ENCODE data around the gene ISG15.
A peak's percentile ranks its signal among the peaks of the same experiment; 100 is the strongest.
"Not testable (repeated sequence)": the region's sequence is repeated elsewhere in the genome, so short reads cannot be mapped to it uniquely, and the experiment has no call there.

ISG15 gene

DNA sequence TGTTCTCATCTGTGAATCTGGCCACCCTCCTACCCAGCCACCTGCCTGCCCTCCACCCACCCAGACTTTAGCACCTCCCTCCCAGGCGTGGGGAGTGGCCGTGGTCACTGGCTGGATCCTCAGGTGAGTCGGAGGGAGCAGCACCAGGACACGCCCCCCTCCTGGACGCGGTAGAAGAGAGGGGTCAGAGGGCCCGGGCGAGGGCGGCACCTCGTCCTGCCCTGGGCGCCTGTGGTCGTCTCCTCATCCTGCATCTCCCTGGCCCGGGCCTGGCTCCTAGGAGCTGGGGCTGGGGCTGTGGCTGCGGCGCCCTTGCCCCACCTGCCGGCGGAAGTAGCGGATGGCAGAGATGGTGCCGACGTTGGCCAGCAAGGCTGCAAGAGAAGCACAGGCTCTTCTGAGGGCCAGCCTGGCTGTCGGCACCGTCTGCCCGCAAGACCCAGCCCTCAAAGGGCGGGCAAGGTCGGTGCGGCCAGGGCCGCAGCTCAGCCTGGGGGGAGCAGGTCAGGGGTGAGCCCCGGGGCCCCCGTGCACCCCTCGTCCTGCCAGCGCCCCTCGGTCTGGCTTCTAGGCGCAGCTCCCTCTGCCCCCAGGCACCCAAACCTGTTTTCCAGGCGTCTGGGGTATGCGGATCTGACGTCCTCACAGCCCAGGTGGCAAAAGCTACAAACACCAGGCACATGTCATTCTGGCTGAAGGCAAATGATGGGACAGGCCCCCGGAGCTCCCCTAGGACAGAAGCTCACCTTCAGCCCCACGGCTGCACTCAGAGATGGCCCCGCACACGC is 37.2 kb upstream of the ISG15 start:
- peak; percentile 55 to 74 for DNase-seq

GRCh38 chr1:976791-977190 is 36.5 kb upstream of the ISG15 start:
- not testable (repeated sequence) for DNase-seq

- no peak for DNase-seq
These were observed 35.0 kb upstream of the ISG15 start for GRCh38 chr1:978069-978834.

GRCh38 chr1:978835-979743 is 34.2 kb upstream of the ISG15 start:
- DNase-seq = no peak

DNA sequence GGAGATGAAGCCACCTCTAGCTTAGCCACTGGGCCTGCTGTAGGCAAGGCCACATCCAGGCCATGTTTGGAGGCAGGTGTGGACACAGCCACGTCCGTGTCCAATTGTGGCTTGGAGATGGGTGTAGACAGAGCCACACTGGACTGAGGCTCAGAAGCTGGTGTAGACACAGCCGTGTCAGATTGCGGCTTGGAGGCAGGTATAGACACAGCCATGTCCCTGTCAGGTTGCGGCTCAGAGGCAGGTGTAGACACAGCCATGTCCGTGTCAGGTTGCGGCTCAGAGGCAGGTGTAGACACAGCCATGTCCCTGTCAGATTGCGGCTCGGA is 33.6 kb upstream of the ISG15 start:
- DNase-seq = no peak

DNA sequence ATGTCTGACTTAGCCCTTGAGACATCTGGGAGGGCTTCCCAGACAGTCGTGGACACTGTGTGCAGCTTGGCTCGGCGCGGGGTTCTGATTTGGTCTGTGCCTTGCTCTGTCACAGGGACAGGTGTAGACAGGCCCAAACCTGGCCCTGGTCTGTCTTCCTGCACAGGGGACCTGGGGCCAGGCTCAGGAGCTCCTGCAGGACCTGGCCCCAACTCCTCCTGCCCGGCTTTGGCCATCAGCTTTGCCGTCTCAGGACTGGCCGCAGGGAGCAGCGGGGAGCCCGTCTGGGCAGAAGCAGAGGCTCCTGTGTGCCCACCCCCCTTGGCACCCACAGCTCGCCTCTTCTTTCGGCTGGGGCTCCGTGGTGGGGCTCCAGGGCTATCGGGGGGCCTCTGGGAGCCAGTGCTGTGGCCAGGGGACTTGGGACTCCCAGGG is 33.1 kb upstream of the ISG15 start:
- no peak for DNase-seq

- DNase-seq = no peak
These were observed 32.5 kb upstream of the ISG15 start for GRCh38 chr1:980602-981395.

DNA sequence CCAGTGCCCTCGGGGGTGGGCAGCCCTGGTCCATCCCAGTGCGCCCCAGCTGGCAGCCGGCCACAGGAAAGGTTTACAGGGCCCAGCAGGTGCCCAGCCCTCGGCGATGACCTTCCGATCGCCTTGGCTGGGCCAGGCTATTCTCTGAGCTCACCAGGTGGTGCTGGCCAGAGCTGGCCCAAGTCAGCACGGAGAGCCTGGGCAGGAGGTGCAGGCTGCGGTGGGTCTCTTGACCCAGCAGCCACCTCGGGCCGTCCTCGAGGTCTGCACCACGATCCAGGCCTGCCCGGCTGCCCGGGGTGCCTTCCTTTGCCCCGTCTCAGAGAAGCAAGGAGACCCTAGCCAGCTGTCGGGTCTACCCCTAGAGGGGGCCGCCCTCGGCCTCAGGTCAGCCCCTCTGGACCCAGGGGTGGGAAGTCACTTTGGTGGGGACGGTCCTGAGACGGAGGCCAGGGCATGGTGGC is 31.8 kb upstream of the ISG15 start:
- no peak for DNase-seq

GRCh38 chr1:981955-982558 is 31.2 kb upstream of the ISG15 start, which contains the start of gene PERM1:
TSS of gene PERM1 (minus strand) at chr1:982093. CDS start at chr1:981029, 1,064 bp downstream.
- no peak for DNase-seq

- no peak for DNase-seq
These were observed 30.4 kb upstream of the ISG15 start for GRCh38 chr1:982765-983436.

- DNase-seq = peak; percentile 73 to 74
These were observed 29.4 kb upstream of the ISG15 start for GRCh38 chr1:983798-984475.

- no peak for DNase-seq
These were observed 28.9 kb upstream of the ISG15 start for GRCh38 chr1:984476-984814.

DNA sequence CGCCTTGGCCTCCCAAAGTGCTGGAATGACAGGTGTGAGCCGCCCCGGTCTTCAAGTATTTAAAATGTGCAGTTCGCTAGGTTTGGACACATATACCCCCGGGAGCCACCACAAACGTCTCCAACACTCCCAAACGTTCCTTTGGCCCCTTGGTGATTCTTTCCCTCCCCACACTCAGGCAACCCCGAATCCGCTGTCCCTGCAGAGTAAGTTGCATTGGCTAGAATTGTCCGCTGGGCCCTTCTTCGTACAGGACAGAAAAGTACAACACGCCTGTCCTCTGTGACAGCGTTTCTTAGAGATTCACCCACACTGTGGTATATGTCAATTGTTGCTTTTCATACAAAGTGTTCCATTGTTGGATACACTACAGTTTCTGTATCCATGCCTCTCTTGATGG is 28.2 kb upstream of the ISG15 start:
- no peak for DNase-seq

GRCh38 chr1:988061-988460 is 25.2 kb upstream of the ISG15 start:
- not testable (repeated sequence) for DNase-seq

DNA sequence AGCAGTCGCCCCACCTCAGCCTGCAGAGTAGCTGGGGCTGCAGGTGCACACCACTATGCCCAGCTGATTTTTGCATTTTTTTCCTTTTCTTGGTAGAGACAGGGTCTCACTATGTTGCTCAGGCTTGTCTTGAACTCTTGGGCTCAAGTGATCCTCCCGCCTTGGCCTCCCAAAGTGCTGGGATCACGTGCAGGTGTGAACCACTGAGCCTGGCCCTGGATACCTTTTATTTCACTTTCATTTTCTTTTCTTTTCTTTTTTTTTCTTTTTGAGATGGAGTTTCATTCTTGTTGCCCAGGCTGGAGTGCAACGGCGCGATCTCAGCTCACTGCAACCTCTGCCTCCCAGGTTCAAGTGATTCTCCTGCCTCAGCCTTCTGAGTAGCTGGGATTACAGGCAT is 22.0 kb upstream of the ISG15 start:
- not testable (repeated sequence) for DNase-seq

DNA sequence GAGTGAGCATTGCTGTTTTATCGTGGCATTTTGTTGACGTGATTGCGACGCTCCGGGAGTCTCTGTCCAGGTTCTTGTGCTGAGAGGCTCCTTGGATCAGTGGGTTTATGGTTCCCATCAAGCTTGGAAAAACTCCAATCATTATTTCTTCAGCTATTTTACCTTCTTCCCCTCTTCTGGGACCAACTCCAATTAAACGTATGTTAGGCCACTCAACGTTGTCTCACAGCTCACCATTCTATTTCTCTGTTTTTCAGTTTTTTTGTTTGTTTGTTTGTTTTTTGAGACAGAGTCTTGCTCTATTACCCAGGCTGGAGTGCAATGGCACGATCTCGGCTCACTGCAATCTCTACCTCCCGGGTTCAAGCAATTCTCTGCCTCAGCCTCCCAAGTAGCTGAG is 21.4 kb upstream of the ISG15 start:
- DNase-seq = no peak

DNA sequence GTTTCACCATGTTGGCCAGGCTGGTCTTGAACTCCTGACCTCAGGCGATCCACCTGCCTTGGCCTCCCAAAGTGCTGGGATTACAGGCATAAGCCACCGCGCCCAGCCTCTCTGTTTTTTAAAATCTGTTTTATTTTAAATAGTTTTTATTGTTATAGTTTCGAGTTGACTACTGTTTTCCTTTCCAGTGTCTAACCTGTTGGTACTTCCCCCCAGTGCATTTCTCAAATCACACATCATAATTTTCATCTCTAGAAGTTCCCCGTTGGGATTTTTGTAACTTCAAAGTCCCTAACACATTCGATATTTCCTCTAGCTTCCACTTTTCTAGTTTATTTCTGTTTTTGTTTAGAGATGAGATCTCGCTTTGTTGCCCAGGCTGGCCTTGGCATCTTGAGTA is 20.9 kb upstream of the ISG15 start:
- DNase-seq = no peak

DNA sequence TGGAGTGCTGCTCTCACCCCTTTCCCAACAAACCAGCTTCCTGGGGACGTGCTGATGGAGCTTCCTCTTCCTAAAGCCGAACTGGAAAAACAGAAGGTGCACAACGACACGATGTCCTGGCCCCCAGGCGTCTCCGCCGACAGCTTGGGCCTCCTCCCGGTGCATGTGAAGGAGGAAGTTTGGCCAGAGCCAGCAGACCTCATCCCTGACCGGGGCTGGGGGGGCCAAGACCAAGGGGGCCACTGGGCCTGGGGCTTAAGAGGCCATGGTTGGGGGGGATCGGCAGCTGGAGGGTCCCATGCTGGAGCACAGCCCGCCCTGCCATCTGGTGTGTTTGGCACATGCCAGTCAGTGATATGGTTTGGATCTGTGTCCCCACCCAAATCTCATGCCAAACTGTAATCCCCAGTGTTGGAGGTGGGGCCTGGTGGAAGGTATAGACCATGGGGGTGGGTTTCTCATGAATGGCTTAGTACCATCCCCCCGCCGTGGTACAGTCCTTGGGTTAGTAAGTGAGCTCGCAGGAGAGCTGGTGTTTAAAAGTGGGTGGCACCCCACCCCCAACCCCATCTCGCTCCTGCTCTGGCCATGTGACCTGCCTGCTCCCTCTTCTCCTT is 19.8 kb upstream of the ISG15 start:
- no peak for DNase-seq

DNA sequence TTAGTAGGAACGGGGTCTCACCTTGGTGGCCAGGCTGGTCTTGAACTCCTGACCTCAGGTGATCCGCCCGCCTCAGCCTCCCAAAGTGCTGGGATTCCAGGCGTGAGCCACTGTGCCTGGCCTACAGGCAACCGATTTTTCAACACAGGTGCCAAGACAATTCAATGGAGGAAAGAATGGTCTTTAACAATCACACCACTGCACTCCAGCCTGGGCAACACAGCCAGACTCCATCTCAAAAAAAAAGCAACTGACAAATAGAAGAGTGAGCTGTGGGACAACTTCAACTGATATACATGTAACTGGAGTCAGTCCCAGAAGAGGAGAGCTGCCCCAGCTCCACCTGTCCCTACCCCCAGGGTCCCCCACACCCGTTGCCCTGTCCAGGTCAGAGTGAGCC is 18.8 kb upstream of the ISG15 start:
- not testable (repeated sequence) for DNase-seq

All from stimulated activated CD4-positive, alpha-beta T cell treated with anti-CD3 and anti-CD28 coated beads, Interleukin-2, amount 100 ng/mL, for 24 hours (primary cell).